Loucy (cell line): Measurements from ENCODE around the gene GPA33.

ENCODE experiments used
- EZH2phosphoT487 ChIP-seq: fragments of 200-600 bp; IDR thresholded peaks from 2 replicates; pipeline ENCODE4 v1.6.1; 2018; ENCODE audit warnings: antibody characterized with exemption, mild to moderate bottlenecking, moderate library complexity, borderline replicate concordance
- TF ChIP-seq, protein P1 (sequence below): fragments of 200-600 bp; sonication (generic); conservative IDR thresholded peaks from 2 replicates; pipeline ENCODE4 v1.5.1; 2014; ENCODE audit warnings: mild to moderate bottlenecking, antibody characterized with exemption, low read length

DNA sequence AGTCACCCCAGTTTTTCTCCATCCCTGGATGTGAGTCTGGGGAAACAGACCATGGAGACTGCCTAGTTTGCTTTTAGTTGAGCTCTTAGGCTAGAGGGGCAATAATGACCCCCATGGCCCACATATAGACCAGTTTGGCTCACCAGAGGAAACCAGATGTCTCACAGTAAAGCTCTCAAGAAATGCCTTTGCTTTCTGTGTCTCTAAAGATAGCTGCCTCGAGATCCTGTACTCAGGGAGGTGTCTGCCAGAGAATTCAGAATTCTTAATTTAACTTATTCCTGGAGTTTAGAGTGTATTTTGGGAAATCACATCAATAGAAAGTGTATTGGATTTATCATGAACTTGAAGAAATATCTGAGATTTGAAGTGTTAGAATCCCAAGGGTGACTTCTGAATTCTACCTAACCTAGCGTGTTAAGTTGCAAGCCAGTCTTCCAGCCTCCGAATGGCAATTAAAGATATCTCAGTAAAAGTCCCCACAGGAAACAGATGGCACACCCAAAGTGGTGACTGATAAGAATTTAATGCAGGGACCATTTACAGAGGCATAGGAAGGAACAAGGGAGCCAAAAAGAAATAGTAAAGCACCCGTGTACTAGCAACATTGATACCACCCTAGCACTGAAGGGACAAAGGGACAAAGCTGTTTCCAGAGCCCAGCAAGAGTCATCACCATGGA, 40.8 kb upstream of the GPA33 start:
- TF ChIP-seq EZH2phosphoT487, result no peak
- TF ChIP-seq, protein P1, sequence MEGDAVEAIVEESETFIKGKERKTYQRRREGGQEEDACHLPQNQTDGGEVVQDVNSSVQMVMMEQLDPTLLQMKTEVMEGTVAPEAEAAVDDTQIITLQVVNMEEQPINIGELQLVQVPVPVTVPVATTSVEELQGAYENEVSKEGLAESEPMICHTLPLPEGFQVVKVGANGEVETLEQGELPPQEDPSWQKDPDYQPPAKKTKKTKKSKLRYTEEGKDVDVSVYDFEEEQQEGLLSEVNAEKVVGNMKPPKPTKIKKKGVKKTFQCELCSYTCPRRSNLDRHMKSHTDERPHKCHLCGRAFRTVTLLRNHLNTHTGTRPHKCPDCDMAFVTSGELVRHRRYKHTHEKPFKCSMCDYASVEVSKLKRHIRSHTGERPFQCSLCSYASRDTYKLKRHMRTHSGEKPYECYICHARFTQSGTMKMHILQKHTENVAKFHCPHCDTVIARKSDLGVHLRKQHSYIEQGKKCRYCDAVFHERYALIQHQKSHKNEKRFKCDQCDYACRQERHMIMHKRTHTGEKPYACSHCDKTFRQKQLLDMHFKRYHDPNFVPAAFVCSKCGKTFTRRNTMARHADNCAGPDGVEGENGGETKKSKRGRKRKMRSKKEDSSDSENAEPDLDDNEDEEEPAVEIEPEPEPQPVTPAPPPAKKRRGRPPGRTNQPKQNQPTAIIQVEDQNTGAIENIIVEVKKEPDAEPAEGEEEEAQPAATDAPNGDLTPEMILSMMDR, result no peak
